Measurements from ENCODE around the gene ITGB1. TPM values are rescaled to one million over a fixed set of nuclear protein-coding genes. Genes with fewer than 3 reads are reported as not detected.
"Not testable (repeated sequence)": the region's sequence is repeated elsewhere in the genome, so short reads cannot be mapped to it uniquely, and the experiment has no call there.

ITGB1 gene
- polyA plus RNA-seq (ENCODE audit: low read depth in 6 of 6), result 10 to 100 TPM; 31.4 to 63.1 (median 39.9) TPM

- no peaks in the 10 kb centered on the region for H3K9me3 Mint-ChIP-seq
- H3K4me3 Mint-ChIP-seq, result peak within 1 kb of the TSS; percentile 84 to 97 (median 93)
- no peaks in the 10 kb centered on the region for H3K36me3 Mint-ChIP-seq
- no peaks in the 10 kb centered on the region for H3K27me3 Mint-ChIP-seq
- peaks cover 32 to 40% (median 33%) of the 10 kb centered on the region in 3 donors for H3K4me1 Mint-ChIP-seq
- DNase-seq (peak; percentile 81), ATAC-seq (ENCODE audit: low read depth in 2 of 2) (peak; percentile 82 to 87)
- peak within 1 kb of the TSS; percentile 61 to 95 (median 91) for H3K27ac Mint-ChIP-seq
Measured at GRCh38 chr10:32958085-32959005, at the start of gene ITGB1. TSS of gene ITGB1 (minus strand) at chr10:32958230. CDS start at chr10:32935558, 22,672 bp downstream.

- peak overlapping the region in 6 of 8 donors; percentile 37 to 86 (median 61) for H3K4me3 Mint-ChIP-seq
- peaks cover 19% of the 10 kb centered on the region in 3 donors for H3K4me1 Mint-ChIP-seq
- peaks cover 17 to 23% (median 17%) of the 10 kb centered on the region in 3 donors for H3K27me3 Mint-ChIP-seq
- no peak for ATAC-seq (ENCODE audit: low read depth in 2 of 2)
- no peak overlapping the region for H3K27ac Mint-ChIP-seq
- H3K9me3 Mint-ChIP-seq, result no peaks in the 10 kb centered on the region
- no peaks in the 10 kb centered on the region for H3K36me3 Mint-ChIP-seq
- DNase-seq, result no peak
Measured at GRCh38 chr10:33006342-33006887, 48.4 kb upstream of the ITGB1 start.

DNA sequence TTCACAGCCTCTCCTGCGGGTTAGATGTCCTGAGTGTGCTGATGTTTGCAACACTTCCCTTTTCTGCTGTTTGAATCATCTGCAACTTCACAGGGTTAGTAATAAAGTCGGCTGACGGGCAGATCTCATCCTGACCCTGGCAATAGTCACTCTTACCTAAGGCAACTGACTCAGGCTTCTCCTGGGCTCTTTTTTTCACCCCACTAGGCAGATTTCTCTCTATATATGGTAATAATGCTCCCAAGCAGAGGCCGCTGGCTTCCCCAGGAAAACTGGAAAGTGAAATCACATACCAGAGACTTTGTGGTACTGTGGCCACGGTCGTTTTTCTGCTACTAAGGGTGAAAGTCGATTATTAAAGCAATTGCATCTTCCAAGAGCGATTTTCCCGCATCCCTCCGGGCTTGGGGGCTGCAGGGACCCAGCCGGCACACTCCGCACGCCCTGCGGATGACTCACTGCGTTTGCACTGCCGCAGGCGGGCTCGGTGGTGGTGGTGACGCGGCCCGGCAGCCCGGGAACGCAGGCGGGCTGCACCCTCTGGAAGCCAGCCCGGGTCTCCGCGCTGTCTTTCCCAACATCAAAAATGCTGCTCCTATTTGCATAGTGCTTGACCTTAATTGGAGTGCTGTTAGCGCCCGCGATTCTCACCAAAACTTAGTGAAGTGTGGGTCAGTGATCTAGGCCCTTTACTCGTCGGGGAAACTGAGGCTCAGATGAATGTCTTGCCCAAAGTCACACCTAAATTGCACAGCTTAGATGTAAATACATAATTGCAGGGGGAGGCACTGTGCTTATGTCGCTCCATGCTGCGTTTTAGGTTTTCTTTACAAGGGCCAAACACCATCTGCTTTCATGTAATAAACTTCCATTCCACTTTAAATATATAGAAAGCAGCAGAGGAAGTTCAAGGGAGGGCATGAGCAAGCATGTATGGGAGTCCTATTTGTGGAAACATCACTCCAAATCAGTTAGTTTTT, 47.6 kb upstream of the ITGB1 start:
- Mint-ChIP-seq H3K27me3 (peaks cover 13 to 23% (median 17%) of the 10 kb centered on the region in 3 donors), H3K9me3 (no peaks in the 10 kb centered on the region), H3K27ac (peak overlapping the region in 1 of 6 donors; percentile 69), H3K4me1 (peaks cover 19% of the 10 kb centered on the region in 3 donors), H3K36me3 (no peaks in the 10 kb centered on the region), H3K4me3 (peak overlapping the region; percentile 77 to 93 (median 86))
- peak; percentile 73 to 82 for ATAC-seq (ENCODE audit: low read depth in 2 of 2)
- DNase-seq, result peak; percentile 11

DNA sequence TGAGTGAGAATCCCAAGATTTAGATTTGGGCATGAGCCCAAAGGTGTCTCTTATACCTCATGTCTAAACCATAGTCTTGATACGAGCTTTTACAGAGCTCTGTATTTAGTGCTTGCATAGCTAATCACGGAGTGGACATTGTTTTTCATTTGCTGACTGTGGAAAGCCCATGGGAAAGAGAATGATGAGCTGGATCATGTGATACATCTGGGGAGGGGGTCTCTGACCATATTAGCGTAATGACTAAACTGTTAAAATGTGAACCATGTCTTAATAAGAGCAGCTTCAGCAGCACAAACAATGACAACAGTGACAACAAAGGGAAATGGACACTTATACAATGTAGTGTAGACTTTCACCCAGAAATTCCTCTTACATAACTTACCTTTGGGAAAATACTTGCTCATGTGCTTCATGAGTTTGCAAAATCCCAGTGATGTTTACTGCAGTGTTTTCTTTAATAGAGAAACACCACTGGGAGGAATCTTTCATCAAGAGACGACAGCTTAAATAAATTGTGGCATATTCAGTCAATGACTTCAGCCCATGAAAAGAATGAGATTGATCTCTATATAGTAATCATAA, 44.0 kb upstream of the ITGB1 start:
- H3K36me3 Mint-ChIP-seq, result no peaks in the 10 kb centered on the region
- no peak overlapping the region for H3K4me3 Mint-ChIP-seq
- peaks cover 0 to 8% (median 7%) of the 10 kb centered on the region in 3 donors for H3K4me1 Mint-ChIP-seq
- H3K27ac Mint-ChIP-seq, result no peak overlapping the region
- H3K27me3 Mint-ChIP-seq, result peaks cover 0 to 11% (median 0%) of the 10 kb centered on the region in 3 donors
- DNase-seq, result no peak
- ATAC-seq (ENCODE audit: low read depth in 2 of 2), result no peak
- H3K9me3 Mint-ChIP-seq, result peaks cover 0 to 16% (median 4%) of the 10 kb centered on the region in 7 donors

DNA sequence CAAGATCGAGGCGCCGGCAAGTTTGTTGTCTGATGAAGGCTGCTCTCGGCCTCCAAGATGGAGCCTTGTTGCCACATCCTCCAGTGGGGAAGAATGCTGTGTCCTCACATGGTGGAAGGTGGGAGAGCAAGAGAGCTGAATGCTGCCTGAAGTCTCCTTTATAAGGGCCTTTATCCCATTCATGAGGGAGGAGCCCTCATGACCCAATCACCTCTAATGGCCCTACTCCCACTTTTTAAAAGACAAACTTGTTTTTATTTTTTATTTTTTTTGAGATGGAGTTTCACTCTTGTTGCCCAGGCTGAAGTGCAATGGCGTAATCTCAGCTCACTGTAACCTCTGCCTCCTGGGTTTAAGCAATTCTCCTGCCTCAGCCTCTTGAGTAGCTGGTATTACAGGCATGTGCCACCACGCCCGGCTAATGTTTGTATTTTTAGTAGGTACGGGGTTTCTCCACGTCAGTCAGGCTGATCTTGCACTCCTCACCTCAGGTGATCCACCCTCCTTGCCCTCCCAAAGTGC, 40.1 kb upstream of the ITGB1 start:
- Mint-ChIP-seq H3K4me1 (peaks cover 8 to 13% (median 9%) of the 10 kb centered on the region in 3 donors), H3K27ac (peak overlapping the region in 1 of 6 donors; percentile 56), H3K9me3 (peaks cover 0 to 16% (median 6%) of the 10 kb centered on the region in 7 donors)
- H3K4me3 Mint-ChIP-seq; H3K36me3 Mint-ChIP-seq; ATAC-seq (ENCODE audit: low read depth in 2 of 2); DNase-seq; H3K27me3 Mint-ChIP-seq: not testable (repeated sequence)

- Mint-ChIP-seq H3K27ac (peak overlapping the region in 1 of 6 donors; percentile 39), H3K9me3 (peaks cover 0 to 19% (median 6%) of the 10 kb centered on the region in 7 donors), H3K36me3 (no peaks in the 10 kb centered on the region), H3K4me1 (peaks cover 8 to 13% (median 9%) of the 10 kb centered on the region in 3 donors), H3K4me3 (no peak overlapping the region), H3K27me3 (peaks cover 0 to 9% (median 7%) of the 10 kb centered on the region in 3 donors)
- no peak for DNase-seq
- peak; percentile 41 to 67 for ATAC-seq (ENCODE audit: low read depth in 2 of 2)
Measured at GRCh38 chr10:32995751-32996150, 37.7 kb upstream of the ITGB1 start.

GRCh38 chr10:32995066-32995622, 37.1 kb upstream of the ITGB1 start:
- ATAC-seq (ENCODE audit: low read depth in 2 of 2) (no peak), DNase-seq (no peak)
- peaks cover 0 to 9% (median 7%) of the 10 kb centered on the region in 3 donors for H3K27me3 Mint-ChIP-seq
- H3K4me1 Mint-ChIP-seq, result peaks cover 8 to 13% (median 9%) of the 10 kb centered on the region in 3 donors
- peak overlapping the region in 3 of 6 donors; percentile 29 to 53 (median 39) for H3K27ac Mint-ChIP-seq
- H3K9me3 Mint-ChIP-seq, result peaks cover 0 to 19% (median 6%) of the 10 kb centered on the region in 7 donors
- no peak overlapping the region for H3K4me3 Mint-ChIP-seq
- no peaks in the 10 kb centered on the region for H3K36me3 Mint-ChIP-seq

- not testable (repeated sequence) for ATAC-seq (ENCODE audit: low read depth in 2 of 2); DNase-seq; H3K36me3 Mint-ChIP-seq; H3K27ac Mint-ChIP-seq; H3K27me3 Mint-ChIP-seq; H3K4me3 Mint-ChIP-seq
- H3K9me3 Mint-ChIP-seq, result peaks cover 0 to 18% (median 5%) of the 10 kb centered on the region in 7 donors
- peaks cover 8 to 13% (median 9%) of the 10 kb centered on the region in 3 donors for H3K4me1 Mint-ChIP-seq
Measured at GRCh38 chr10:32994632-32995031, 36.6 kb upstream of the ITGB1 start.

DNA sequence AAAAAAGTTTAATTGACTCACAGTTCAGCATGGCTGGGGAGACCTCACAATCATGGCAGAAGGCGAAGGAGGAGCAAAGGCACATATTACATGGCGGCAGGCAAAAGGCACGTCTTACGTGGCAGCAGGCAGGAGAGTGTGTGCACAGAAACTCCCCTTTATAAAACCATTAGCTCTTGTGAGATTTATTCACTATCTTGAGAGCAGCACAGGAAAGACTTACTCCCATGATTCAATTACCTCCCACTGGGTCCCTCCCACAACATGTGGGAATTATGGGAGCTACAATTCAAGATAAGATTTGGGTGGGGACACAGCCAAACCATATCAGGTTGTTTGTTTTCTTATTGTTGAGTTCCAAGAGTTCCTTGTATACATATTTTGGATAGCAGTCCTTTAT, 34.3 kb upstream of the ITGB1 start:
- H3K27ac Mint-ChIP-seq; ATAC-seq (ENCODE audit: low read depth in 2 of 2); DNase-seq; H3K4me3 Mint-ChIP-seq; H3K27me3 Mint-ChIP-seq; H3K36me3 Mint-ChIP-seq: not testable (repeated sequence)
- Mint-ChIP-seq H3K4me1 (peaks cover 8 to 13% (median 9%) of the 10 kb centered on the region in 3 donors), H3K9me3 (peaks cover 0 to 11% (median 3%) of the 10 kb centered on the region in 7 donors)

GRCh38 chr10:32990811-32991210, 32.8 kb upstream of the ITGB1 start:
- Mint-ChIP-seq H3K4me1 (peaks cover 6 to 8% (median 7%) of the 10 kb centered on the region in 3 donors), H3K27me3 (peaks cover 0 to 8% (median 7%) of the 10 kb centered on the region in 3 donors), H3K36me3 (no peaks in the 10 kb centered on the region), H3K4me3 (no peak overlapping the region), H3K9me3 (peaks cover 0 to 11% (median 3%) of the 10 kb centered on the region in 7 donors), H3K27ac (no peak overlapping the region)
- DNase-seq (no peak), ATAC-seq (ENCODE audit: low read depth in 2 of 2) (no peak)

GRCh38 chr10:32988604-32989003, 30.6 kb upstream of the ITGB1 start:
- H3K36me3 Mint-ChIP-seq, result no peaks in the 10 kb centered on the region
- DNase-seq (no peak), ATAC-seq (ENCODE audit: low read depth in 2 of 2) (no peak)
- no peak overlapping the region for H3K4me3 Mint-ChIP-seq
- no peaks in the 10 kb centered on the region for H3K4me1 Mint-ChIP-seq
- no peaks in the 10 kb centered on the region for H3K27me3 Mint-ChIP-seq
- H3K9me3 Mint-ChIP-seq, result peaks cover 0 to 3% (median 1%) of the 10 kb centered on the region in 7 donors
- no peak overlapping the region for H3K27ac Mint-ChIP-seq

DNA sequence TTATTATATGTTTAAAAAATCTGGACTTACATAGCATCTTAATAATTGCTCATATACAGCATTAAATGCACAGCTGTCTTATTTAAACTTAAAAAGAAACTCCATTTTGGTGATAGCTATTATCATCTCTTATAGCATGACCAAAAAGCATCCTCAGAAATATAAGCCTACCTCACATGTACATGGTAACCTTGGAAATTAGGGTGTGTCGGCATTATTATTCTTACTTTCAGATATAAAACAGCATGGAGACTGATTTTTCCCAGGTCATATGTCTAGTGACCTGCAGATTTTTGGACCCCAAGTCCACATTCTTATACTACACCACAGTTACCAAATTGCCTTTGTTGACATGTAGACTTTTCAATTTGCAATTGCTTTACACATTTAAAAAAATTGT, 29.1 kb upstream of the ITGB1 start:
- H3K27ac Mint-ChIP-seq, result no peak overlapping the region
- ATAC-seq (ENCODE audit: low read depth in 2 of 2) (no peak), DNase-seq (no peak)
- H3K4me3 Mint-ChIP-seq, result no peak overlapping the region
- no peaks in the 10 kb centered on the region for H3K36me3 Mint-ChIP-seq
- no peaks in the 10 kb centered on the region for H3K4me1 Mint-ChIP-seq
- peaks cover 0 to 1% (median 0%) of the 10 kb centered on the region in 7 donors for H3K9me3 Mint-ChIP-seq
- peaks cover 0 to 6% (median 0%) of the 10 kb centered on the region in 3 donors for H3K27me3 Mint-ChIP-seq
